Upper lobe of right lung (tissue), 1 donor: ENCODE data around the gene STPG4. TPM values are rescaled to one million over a fixed set of nuclear protein-coding genes. Genes with fewer than 3 reads are reported as not detected.

Experiments
- ATAC-seq: fragments of 200-7000 bp; cut with Tn5 transposase; one replicate; pipeline ENCODE4 v1.9.1; 2020; ENCODE audit warnings: mild to moderate bottlenecking, moderate library complexity
- DNase-seq: peaks from one replicate; pipeline ENCODE4 v3.0.0-alpha.2; 2020
- H3K27ac ChIP-seq: fragments of 200-600 bp; one replicate; pipeline ENCODE4 v1.8.0; 2022
- H3K27me3 ChIP-seq: fragments of 200-600 bp; one replicate; pipeline ENCODE4 v1.8.0; 2022; ENCODE audit warnings: mild to moderate bottlenecking
- H3K36me3 ChIP-seq: fragments of 200-600 bp; one replicate; pipeline ENCODE4 v1.8.0; 2022
- H3K4me1 ChIP-seq: fragments of 200-600 bp; one replicate; pipeline ENCODE4 v1.8.0; 2022
- H3K4me3 ChIP-seq: fragments of 200-600 bp; one replicate; pipeline ENCODE4 v1.8.0; 2022; ENCODE audit warnings: mild to moderate bottlenecking
- H3K9me3 ChIP-seq: fragments of 200-600 bp; one replicate; pipeline ENCODE4 v1.8.0; 2022
- CTCF ChIP-seq: fragments of 200-600 bp; IDR thresholded peaks from one replicate; pipeline ENCODE4 v1.8.0; 2022; ENCODE audit warnings: antibody characterized with exemption
- intact Hi-C: fragments of 100-400 bp; cut with DNase I; formaldehyde crosslinking; loops from one replicate; pipeline ENCODE4 v1.11.0; 2022
- total RNA-seq: library from RNA; stranded (reverse); fragmentation: NEBNext Ultra II Directional; extraction: Animal tissue kit (Norgen Biotek cat#: 25700); gene quantifications from one replicate; pipeline ENCODE4 v1.2.1, GENCODE V29; 2021
- donor health status: DM: no; HTN: yes; CAD: no; lungs with severe emphysema.

The STPG4 gene
- total RNA-seq, 1 donor from 2014 or later: not detected

GRCh38 chr2:47078541-47079482 is 76.3 kb downstream of the STPG4 start:
- no peaks in the 10 kb centered on the region for H3K27me3 ChIP-seq
- intact Hi-C loops: no loop called here
- DNase-seq: peak; percentile 63
- H3K36me3 ChIP-seq: no peaks in the 10 kb centered on the region
- peak overlapping the region; percentile 66 for H3K27ac ChIP-seq
- peaks cover 66% of the 10 kb centered on the region for H3K4me1 ChIP-seq
- no peak overlapping the region for H3K4me3 ChIP-seq
- peak; percentile 56 for ATAC-seq
- TF ChIP-seq CTCF: no peak
- H3K9me3 ChIP-seq: no peaks in the 10 kb centered on the region

- Histone ChIP-seq H3K4me3 (no peak overlapping the region), H3K4me1 (peaks cover 68% of the 10 kb centered on the region), H3K27me3 (no peaks in the 10 kb centered on the region), H3K27ac (peak overlapping the region; percentile 78), H3K36me3 (no peaks in the 10 kb centered on the region), H3K9me3 (no peaks in the 10 kb centered on the region)
- ATAC-seq: no peak
- DNase-seq: no peak
- intact Hi-C loops: no loop called here
- TF ChIP-seq CTCF: no peak
These were observed 77.5 kb downstream of the STPG4 start for GRCh38 chr2:47077442-47078117.

- intact Hi-C loops: no loop called here
- Histone ChIP-seq H3K4me1 (peaks cover 76% of the 10 kb centered on the region), H3K36me3 (no peaks in the 10 kb centered on the region), H3K4me3 (no peak overlapping the region), H3K27ac (peak overlapping the region; percentile 78), H3K9me3 (no peaks in the 10 kb centered on the region), H3K27me3 (no peaks in the 10 kb centered on the region)
- DNase-seq: peak; percentile 75
- peak; percentile 61 for ATAC-seq
- TF ChIP-seq CTCF: no peak
These were observed 78.3 kb downstream of the STPG4 start for GRCh38 chr2:47076586-47077441.

GRCh38 chr2:47076126-47076506 is 79.0 kb downstream of the STPG4 start:
- Histone ChIP-seq H3K27ac (peak overlapping the region; percentile 78), H3K27me3 (no peaks in the 10 kb centered on the region), H3K36me3 (no peaks in the 10 kb centered on the region), H3K4me3 (no peak overlapping the region), H3K9me3 (no peaks in the 10 kb centered on the region), H3K4me1 (peaks cover 83% of the 10 kb centered on the region)
- intact Hi-C loops: no loop called here
- DNase-seq (no peak), ATAC-seq (no peak)
- TF ChIP-seq CTCF: no peak

GRCh38 chr2:47075361-47076125 is 79.6 kb downstream of the STPG4 start:
- intact Hi-C loops: no loop called here
- H3K27me3 ChIP-seq: no peaks in the 10 kb centered on the region
- ATAC-seq: no peak

More at GRCh38 chr2:47075361-47076125, 79.6 kb downstream of the STPG4 start:
- H3K9me3 ChIP-seq: no peaks in the 10 kb centered on the region
- peak overlapping the region; percentile 78 for H3K27ac ChIP-seq
- no peaks in the 10 kb centered on the region for H3K36me3 ChIP-seq
- peaks cover 87% of the 10 kb centered on the region for H3K4me1 ChIP-seq
- no peak for TF ChIP-seq CTCF
- no peak overlapping the region for H3K4me3 ChIP-seq
- no peak for DNase-seq
